RKO (cell line): ENCODE results near the gene SMIM13.
A peak's percentile ranks its signal among the peaks of the same experiment; 100 is the strongest.

Source experiments
- DNase-seq: peaks from one replicate; pipeline ENCODE4 v3.0.0-alpha.2; 2016; ENCODE audit warnings: low spot score

The SMIM13 gene

DNA sequence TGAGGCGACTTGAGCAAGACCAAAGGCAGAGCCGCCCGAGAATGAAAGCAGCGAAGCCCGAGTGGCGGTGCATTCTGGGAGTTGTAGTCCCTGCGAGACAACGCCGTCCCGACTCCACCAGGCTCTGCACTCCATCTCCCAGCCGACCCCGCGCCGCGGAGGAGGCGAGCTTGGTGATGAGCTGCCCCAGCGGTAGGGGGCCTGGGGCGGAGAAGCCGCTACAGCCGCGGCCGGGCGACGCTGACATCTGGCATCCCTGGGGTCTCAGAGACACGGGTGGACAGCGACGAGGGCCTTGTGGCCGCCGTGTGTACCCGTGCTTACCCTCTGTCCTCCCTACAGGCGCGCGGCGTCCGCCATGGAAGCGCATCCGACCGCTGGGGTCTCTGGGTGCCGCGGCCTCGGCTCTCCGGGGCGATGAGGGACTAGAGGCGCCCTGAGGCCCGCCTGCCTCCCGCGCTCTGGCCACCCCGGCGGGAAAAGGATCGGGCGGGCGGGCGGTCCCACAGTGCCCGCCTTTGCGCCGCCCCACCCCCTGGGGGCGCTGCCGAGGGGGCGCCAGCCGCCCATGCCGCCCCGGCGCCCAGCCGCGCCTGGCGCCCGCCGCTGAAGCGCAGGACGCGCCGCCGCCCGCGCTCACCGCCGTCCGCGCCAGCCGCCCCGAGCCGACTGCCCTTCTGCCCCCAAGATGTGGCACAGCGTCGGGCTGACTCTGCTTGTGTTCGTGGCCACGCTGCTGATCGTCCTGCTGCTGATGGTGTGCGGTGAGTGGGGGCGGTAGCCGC, at the start of gene SMIM13:
TSS of gene SMIM13 (plus strand) at position 209 of the 785 bp plus-strand sequence. CDS start at position 689, 480 bp downstream.
- DNase-seq: peak; percentile 97

GRCh38 chr6:11043961-11044711, 49.5 kb upstream of the SMIM13 start, which contains the start of gene ELOVL2:
Gene ELOVL2, minus strand, starts transcription at chr6:11044305. Its CDS starts 75 bp downstream, at chr6:11044230.
- DNase-seq: no peak

DNA sequence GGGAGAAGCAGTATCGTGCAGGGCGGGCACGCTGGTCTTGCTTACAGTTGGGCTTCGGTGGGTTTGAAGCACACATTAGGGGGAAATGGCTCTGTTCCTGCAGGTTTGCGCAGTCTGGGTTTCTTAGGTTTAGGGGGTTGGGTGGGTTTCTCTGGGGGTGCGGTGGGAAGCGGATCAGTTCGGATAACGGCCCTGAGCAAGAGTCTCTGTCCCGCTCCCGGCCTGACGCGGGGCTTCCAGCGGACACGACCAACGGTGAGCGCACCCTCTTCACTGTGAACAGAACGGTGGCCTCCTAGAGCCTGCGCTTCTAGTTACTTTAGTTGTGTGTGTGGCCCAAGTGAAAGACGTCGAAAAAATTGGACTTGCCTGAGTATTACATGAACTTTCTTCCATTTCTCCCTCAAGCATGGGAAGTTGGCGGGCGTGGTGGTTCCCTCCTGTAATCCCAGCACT, 48.9 kb upstream of the SMIM13 start:
- DNase-seq: no peak

- peak; percentile 64 for DNase-seq
These were observed 42.9 kb upstream of the SMIM13 start for GRCh38 chr6:11050731-11051130.

- DNase-seq: no peak
These were observed 40.3 kb upstream of the SMIM13 start for GRCh38 chr6:11053307-11053706.

DNA sequence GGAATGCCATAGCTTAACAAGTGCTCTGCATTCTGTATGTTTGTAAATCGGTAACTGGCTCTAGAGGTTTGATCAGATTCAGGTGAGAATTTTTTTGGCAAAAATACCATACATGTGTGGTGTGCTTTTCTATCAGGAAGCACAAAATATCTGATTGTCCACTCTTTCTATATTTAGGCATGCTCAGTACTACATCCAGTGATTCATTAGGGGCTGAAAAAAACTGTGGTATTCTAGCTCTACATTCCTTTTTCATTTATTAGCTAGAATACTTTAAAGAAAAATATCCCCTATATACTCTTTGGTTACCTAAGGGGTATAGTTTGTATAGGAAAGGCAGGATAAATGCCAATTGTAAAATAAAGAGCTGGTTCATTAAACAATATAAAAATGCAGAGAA, 38.9 kb upstream of the SMIM13 start:
- DNase-seq: no peak

DNA sequence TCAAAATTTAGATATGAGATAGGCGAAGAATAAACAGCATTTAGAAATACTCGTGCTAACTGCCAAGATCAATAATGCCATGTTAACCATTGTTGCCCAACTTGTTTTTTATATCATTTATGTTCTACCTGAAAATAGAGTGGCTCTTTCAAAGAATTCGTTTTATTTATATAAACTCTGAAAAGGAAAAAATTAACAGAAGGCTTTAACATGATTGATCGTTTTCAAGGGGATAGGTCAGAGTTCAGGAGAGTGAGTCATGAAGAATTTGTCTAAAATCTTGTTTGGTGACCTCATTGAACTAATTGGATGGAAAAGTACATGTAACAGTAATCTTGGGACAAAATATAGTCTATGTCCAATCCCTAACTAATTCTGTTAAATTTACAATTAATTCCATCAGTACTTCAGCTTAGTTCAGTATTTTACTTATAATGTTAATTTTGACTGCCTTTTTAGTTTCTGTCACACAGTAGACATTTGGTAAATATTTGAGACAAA, 38.5 kb upstream of the SMIM13 start:
- DNase-seq: no peak

DNA sequence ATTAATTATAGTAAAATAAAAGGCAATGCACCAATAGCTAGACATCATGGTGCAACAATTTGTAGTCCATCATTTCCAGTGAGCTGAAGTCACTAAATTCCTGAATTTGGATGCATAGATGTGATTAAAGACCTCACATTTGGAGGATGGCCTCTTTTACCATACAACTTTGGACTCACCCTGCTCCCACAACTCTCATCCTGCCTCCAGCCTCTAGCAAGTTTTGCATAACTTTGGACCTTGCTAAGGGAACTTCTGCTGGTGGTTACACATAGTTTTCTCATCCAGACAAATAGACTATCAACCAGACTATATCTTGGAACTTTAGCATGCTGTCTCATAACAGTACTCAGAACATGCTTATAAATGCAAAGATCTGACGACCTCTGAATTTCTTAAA, 36.8 kb upstream of the SMIM13 start:
- DNase-seq: no peak

DNA sequence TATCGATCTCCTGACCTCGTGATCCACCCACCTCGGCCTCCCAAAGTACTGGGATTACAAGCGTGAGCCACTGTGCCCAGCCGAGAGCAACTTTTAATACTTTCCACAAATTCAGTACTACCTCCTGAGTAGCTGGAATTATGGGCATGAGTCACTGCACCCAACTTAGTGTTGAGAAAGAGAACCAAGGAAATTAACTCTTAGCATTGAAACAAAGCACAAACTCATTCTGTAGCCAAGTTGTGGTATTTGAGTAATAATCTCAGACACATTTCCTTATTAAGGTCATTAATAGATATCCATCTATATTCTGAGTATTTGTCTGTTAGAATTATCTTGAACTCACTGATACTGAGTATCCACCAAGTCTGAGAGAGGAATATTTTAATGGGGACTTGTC, 35.2 kb upstream of the SMIM13 start:
- DNase-seq: no peak

DNA sequence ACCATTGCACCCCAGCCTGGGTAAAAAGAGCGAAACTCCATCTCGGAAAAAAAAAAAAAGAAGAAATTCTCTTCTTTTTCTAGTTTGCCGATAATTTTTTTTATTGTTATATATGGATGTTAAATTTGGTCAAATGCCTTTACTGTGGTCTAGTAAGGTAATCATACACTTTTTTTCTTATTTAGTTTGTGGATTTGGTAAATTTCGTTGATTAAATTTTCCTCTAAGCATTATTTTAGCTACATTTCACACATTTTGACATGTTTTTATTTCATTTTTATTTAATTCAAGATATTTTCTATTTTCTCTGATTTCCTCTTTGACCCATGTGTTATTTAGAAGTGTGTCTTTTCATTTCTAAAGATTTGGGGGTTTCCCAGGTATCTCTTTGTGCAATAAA, 31.6 kb upstream of the SMIM13 start:
- DNase-seq: no peak

DNA sequence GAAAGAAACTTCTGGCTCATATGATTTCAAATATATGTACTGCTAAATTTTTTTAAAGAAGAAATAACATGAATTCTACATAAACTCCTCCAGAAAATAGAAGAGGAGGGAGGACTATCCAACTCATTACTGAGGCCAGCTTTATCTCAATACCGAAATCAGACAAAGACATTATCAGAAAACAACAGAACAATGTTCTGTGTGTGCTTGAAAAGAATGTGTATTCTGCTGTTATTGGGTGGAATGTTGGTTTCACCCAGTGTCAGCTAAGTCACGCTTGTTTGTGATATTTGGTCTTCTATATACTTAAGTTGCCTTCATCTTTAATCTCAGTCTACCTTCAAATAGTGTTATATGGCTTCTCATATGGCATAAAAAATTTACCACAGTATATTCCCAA, 30.9 kb upstream of the SMIM13 start:
- no peak for DNase-seq

DNA sequence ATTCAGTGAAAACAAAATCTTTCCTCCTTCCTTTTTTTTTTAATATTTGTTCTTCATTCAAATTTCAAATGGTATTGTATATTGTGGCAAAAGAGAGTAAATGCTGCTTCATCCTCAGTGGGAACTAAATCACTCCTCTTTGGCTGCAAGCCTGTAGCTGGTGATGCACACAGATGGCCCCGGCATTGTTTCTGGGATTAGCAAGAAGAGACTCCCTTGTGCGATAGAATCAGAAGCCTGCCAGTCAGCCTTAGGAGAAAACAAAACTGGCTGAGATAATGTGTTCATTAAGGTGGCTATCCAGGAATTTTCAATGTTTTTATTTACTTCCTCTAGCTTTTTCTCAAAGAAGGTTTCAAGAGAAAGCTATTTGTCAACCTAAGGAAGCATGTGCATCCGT, 28.8 kb upstream of the SMIM13 start:
- DNase-seq: no peak

DNA sequence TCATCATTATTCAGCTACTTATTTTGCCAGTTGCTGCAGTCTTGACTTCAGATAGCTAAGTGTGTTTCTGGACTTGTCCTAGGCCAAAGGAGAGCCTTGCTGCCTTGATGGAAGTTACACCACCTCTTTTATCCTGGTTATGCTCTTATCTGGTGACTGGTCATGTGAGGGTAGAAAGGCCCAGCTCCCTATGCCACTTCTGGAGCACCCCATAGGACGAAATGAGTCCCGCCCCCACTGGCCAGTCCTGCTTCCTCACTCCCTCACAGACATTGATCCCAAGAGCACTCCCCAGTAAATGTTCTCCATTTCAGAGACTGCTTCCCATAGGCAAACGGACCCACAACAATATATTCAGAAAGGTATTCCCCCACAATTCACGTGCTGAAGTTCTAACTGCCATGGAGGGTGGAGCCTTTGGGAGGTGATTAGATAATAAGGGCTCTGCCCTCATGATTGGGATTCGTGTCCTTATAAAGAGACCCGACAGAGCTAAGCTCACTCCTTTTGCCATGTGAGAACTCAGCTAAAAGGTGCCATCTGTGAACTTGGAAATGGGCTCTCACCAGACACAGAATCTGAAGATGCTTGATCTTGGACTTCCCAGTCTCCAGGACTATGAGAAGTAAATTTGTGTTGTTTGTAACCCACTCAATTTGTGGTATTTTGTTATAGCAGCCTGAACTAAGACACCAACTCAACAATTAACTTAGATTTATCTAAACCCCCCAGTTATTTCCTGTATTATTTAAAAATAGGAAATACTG, 28.0 kb upstream of the SMIM13 start:
- DNase-seq: no peak

GRCh38 chr6:11066505-11067347, 26.9 kb upstream of the SMIM13 start:
- DNase-seq: no peak

GRCh38 chr6:11067348-11067747, 26.3 kb upstream of the SMIM13 start:
- DNase-seq: no peak

GRCh38 chr6:11069760-11070159, 23.9 kb upstream of the SMIM13 start:
- peak; percentile 24 for DNase-seq

DNA sequence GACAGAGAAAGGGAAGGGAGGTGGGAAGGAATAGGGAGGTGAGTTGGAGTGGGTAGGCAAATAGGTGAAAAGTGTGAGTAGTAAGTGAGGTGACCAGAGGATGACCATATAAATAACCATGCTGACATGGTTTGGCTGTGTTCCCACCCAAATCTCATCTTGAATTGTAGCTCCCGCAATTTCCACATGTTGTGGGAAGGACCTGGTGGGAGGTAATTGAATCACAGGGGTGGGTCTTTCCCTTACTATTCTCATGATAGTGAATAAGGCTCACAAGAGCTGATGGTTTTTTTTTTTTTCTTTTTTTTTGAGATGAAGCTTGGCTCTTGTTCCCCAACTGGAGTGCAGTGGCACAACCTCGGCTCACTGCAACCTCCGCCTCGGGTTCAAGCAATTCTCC, 21.5 kb upstream of the SMIM13 start:
- no peak for DNase-seq

- no peak for DNase-seq
These were observed 17.1 kb upstream of the SMIM13 start for GRCh38 chr6:11076540-11076939.

DNA sequence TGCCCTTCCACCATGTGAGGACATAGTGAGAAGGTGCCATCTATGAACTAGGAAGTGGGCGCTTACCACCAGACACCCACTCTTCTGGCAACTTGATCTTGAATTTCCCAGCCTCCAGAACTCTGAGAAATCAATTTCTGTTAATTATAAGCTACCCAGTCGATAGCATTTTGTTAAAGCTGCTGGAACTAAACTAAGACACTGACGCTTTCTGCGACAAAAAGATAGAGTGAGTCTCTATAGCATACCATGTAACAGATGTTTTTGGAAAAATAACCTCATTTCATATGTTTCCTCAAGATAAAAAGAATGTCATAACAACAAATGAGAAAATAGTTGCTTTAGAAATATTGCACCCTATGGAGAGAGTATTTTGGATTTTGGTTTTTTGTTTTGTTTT, 15.4 kb upstream of the SMIM13 start:
- DNase-seq: no peak

DNA sequence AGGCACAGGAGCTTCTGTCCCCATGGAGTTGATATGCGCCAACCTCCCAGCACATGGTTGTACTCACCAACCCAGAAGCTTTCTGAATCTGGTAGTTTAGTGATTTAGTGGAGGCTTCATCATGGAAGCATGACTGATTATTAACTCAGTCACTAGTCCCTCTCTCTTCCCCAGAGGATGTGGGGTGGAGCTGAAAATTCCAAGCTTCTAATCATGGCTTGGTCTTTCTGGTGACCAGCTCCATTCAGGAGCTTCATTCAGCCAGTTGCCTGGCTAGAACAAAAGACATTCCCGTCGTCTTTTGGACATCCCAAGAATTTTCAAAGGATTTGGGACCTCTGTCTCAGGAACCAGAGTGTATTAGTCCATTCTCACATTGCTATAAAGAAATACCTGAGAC, 13.3 kb upstream of the SMIM13 start:
- DNase-seq: no peak

- no peak for DNase-seq
These were observed 10.1 kb upstream of the SMIM13 start for GRCh38 chr6:11083491-11083890.
